IPS-11a (cell line): Measurements from ENCODE around the gene SLIT3.
"Not testable (repeated sequence)": the region's sequence is repeated elsewhere in the genome, so short reads cannot be mapped to it uniquely, and the experiment has no call there.

Experiments
- H3K4me3 ChIP-seq: one replicate; pipeline ENCODE4 v1.5.1; 2013; ENCODE audit warnings: low read depth, low read length, control low read depth

SLIT3 gene

DNA sequence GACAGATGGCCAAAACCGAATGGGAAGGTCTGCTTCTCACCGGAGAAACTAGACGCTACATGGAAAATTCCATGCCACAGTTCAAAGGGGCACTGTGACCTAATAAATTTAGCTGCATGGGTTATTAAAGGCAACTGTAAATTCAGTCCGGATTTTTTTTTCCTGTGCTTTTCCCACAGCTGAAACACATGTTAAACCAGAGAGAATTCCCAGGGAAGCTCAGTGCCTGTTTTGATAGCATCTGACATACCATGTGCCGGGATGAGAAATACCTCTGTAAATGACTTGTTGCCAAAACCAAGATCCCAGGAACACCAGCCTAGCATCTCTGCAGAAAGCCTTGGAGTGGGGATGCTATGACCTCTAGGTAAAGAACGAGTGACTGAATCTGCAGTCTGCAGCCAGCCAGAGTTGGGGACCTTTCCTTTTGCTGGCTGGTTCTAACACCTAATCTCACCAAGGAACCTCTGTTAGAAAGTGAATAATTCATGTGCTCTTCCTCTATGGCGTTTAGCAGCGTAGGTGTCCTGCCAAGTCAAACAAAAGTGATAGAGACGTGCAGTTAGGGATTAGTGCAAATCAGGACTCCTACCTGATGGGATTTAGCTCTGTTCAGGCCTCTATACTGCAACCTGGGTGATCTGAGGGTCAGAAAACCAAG lies 77.9 kb downstream of the SLIT3 start:
- H3K4me3 ChIP-seq, result no peak overlapping the region

GRCh38 chr5:169221519-169221918 lies 79.4 kb downstream of the SLIT3 start:
- no peak overlapping the region for H3K4me3 ChIP-seq

GRCh38 chr5:169219961-169220360 lies 81.0 kb downstream of the SLIT3 start:
- no peak overlapping the region for H3K4me3 ChIP-seq

- no peak overlapping the region for H3K4me3 ChIP-seq
Observed at GRCh38 chr5:169219351-169219750, 81.6 kb downstream of the SLIT3 start.

DNA sequence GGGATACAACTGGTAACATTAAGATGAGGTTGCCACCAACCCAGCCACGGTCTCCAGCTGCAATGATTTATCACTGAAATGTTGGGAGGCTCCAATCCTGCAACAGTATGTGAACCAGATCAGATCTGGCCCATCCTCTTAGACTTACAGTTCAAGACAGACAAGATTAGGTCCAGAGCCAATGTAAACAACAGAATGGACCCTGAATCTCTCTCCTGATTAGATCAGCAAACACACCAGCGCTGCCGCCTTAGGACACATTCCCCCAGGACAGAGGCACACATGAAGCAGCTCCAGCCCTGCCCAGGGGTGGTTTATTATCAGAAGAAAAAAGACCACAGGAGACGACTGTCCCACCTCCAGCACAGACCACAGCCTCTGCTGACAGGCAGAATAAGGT lies 82.1 kb downstream of the SLIT3 start:
- no peak overlapping the region for H3K4me3 ChIP-seq

DNA sequence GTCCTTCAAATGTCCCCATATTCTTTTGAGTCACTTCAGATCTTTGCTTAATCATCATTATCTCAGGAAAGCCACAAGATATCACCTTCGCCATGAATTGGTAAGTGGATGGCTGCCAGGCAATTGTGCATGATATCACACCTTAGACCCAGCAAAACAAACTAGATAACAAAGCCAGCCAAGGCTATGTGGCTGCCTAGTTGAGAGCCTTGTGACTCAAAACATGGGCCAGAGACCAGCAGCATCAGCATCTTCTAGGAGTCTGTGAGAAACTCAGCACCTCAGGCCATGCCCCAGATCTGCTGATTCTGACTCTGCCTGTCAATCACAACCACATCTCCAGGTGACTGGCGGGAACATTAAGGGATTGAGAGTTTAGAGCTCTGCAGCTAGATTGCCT lies 82.8 kb downstream of the SLIT3 start:
- no peak overlapping the region for H3K4me3 ChIP-seq

DNA sequence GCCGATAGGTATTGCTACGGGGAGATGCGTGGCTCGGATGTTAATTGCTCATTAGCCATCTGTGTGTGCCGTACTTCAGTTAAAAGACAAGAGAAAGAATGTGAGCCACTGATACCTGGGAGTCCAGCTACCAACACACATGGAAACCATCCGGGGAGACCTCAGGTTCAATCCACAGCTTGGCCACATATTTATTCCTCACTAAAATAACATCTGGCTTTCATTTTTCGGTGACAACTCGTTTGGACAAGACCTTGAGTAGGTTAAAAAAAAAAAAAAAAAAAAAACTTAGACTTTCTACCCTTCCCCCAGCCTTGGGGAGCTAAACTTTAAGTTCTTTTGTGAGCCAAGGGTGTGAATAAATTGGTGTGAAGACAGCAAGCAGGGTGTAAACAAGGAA lies 84.1 kb downstream of the SLIT3 start:
- no peak overlapping the region for H3K4me3 ChIP-seq

DNA sequence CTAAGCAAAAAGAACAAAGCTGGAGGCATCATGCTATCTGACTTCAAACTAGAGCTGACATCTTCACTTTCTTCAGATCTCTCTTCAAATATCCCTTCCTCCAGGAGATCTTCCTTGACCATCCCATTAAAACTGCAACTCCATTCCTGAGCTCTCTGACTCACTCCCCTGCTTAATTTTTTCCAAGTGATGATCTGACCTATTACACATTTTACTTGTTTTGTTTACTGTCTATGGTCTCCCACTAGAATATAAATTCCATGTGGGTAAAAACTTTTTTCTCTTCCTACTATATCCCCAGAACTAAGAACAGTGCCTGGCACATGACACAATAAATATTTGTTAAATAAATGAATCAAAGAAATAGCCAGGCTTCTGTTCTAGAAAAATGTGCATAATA lies 87.5 kb downstream of the SLIT3 start:
- no peak overlapping the region for H3K4me3 ChIP-seq

GRCh38 chr5:169211761-169212160 lies 89.2 kb downstream of the SLIT3 start:
- H3K4me3 ChIP-seq, result not testable (repeated sequence)

GRCh38 chr5:169204788-169205400 lies 96.0 kb downstream of the SLIT3 start:
- no peak overlapping the region for H3K4me3 ChIP-seq

- no peak overlapping the region for H3K4me3 ChIP-seq
Observed at GRCh38 chr5:169202969-169203368, 98.0 kb downstream of the SLIT3 start.

GRCh38 chr5:169201597-169201996 lies 99.3 kb downstream of the SLIT3 start:
- no peak overlapping the region for H3K4me3 ChIP-seq

GRCh38 chr5:169200125-169200778 lies 100.7 kb downstream of the SLIT3 start:
- no peak overlapping the region for H3K4me3 ChIP-seq

DNA sequence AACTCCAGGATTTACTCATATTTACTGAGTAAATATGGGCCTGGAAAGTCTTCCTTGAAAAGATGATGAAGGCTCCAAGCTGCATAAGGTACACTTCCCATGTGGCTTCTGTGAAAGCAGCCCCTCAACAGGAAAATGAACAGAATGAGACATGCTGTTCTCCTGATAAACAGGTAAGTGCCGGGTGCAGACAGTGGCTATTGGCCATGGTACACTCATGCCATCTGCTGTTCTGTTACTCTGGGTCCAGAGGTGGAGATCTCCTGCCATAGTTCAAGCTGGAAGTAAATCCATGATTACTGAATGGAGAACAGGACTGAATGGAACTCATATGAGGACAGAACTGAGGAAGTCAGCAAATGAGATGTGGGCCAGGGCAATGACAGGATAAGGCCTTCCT lies 103.6 kb downstream of the SLIT3 start:
- no peak overlapping the region for H3K4me3 ChIP-seq

- no peak overlapping the region for H3K4me3 ChIP-seq
Observed at GRCh38 chr5:169196059-169196458, 104.9 kb downstream of the SLIT3 start.

DNA sequence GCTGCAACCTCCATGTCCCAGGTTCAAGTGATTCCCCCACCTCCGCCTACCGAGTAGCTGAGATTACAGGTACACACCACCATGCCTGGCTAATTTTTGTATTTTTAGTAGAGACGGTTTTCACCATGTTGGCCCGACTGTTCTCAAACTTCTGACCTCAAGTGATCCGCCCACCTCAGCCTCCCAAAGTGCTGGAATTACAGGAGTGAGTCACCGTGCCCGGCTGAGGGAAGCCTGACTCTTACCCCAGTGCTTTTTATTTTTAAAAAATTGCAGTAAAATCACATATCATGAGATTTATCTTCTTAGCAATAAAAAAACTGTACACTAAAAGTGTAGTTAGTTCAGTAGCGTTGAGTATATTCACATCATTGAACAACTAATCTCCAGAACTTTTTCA lies 105.3 kb downstream of the SLIT3 start:
- no peak overlapping the region for H3K4me3 ChIP-seq

GRCh38 chr5:169192536-169192935 lies 108.4 kb downstream of the SLIT3 start:
- H3K4me3 ChIP-seq, result no peak overlapping the region

GRCh38 chr5:169190849-169191248 lies 110.1 kb downstream of the SLIT3 start:
- no peak overlapping the region for H3K4me3 ChIP-seq

GRCh38 chr5:169185626-169186025 lies 115.3 kb downstream of the SLIT3 start:
- H3K4me3 ChIP-seq, result no peak overlapping the region

DNA sequence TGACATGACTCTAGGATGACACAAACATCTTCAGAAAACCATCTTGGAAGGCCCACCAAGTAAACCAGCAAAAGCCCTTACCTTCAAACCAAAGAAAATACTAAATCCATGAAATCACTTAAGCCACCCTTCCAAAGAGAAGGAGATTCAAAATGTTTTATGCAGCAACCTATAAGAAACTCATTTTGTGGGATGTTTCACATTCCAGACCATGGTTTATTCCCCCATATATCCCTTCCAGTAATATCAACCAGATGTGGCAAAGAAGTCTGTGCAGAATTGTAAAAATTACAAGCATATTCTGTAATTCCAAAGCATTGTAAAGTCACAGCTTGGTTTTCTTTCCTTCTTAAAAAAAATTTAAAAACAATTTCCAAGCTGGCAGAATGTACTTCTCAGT lies 117.4 kb downstream of the SLIT3 start:
- no peak overlapping the region for H3K4me3 ChIP-seq

GRCh38 chr5:169182797-169183196 lies 118.1 kb downstream of the SLIT3 start:
- H3K4me3 ChIP-seq, result no peak overlapping the region

- H3K4me3 ChIP-seq, result no peak overlapping the region
Observed at GRCh38 chr5:169181814-169182213, 119.1 kb downstream of the SLIT3 start.
